Naive thymus-derived CD8-positive, alpha-beta T cell (primary cell): ENCODE measurements around the gene PKIB. TPM values are rescaled to one million over a fixed set of nuclear protein-coding genes. Genes with fewer than 3 reads are reported as not detected.
"Not testable (repeated sequence)": the region's sequence is repeated elsewhere in the genome, so short reads cannot be mapped to it uniquely, and the experiment has no call there.

Experiments
- ATAC-seq, 2 donors: fragments of 150-1000 bp; cut with Tn5 transposase in 1 of 2; sonication (Bioruptor Pico), chemical (Tn5 transposase) in 1 of 2; 1 replicate in 1 of 2; 2 replicates in 1 of 2; pipeline ENCODE4 v1.10.0; 2021; ENCODE audit warnings: mild to moderate bottlenecking in 2 of 2, moderate library complexity in 2 of 2
- POLR2A ChIA-PET: fragments of 350-600 bp; sonication (Branson Sonifier 250); formaldehyde crosslinking; loops from one replicate; lab custom pipeline; 2021; ENCODE audit warnings: antibody characterized with exemption; lab: Charles Lee
- DNase-seq, 10 donors: peaks; one replicate each; pipeline versions ENCODE4 v3.0.0 to v3.0.0-alpha.2; 2020 to 2022
- H3K27ac Mint-ChIP-seq, 10 donors: one replicate each; pipeline ENCODE4 v1.8.0; 2020 to 2022; ENCODE audit warnings: mild to moderate bottlenecking in 10 of 10, mixed read lengths in 10 of 10, moderate library complexity in 4 of 10, inconsistent platforms in 1 of 10
- H3K27me3 Mint-ChIP-seq, 5 donors: one replicate each; pipeline ENCODE4 v1.8.0; 2021 to 2022; ENCODE audit warnings: mixed read lengths in 5 of 5
- H3K36me3 Mint-ChIP-seq, 3 donors: one replicate each; pipeline ENCODE4 v1.8.0; 2020 to 2022; ENCODE audit warnings: mixed read lengths in 3 of 3, mild to moderate bottlenecking in 2 of 3, inconsistent platforms in 1 of 3
- H3K4me1 Mint-ChIP-seq, 4 donors: one replicate each; pipeline ENCODE4 v1.8.0; 2021 to 2022; ENCODE audit warnings: mixed read lengths in 4 of 4
- H3K4me3 Mint-ChIP-seq, 10 donors: one replicate each; pipeline ENCODE4 v1.8.0; 2020 to 2022; ENCODE audit warnings: mild to moderate bottlenecking in 10 of 10, mixed read lengths in 10 of 10, moderate library complexity in 6 of 10, inconsistent platforms in 1 of 10
- H3K9me3 Mint-ChIP-seq, 9 donors: one replicate each; pipeline ENCODE4 v1.8.0; 2020 to 2022; ENCODE audit warnings: mixed read lengths in 9 of 9, mild to moderate bottlenecking in 3 of 9, inconsistent platforms in 1 of 9, moderate library complexity in 1 of 9
- polyA plus RNA-seq, 3 donors: library from polyadenylated mRNA; unstranded; fragments of 300-500 nt; fragmentation: Illumina TruSeq; gene quantifications; one replicate each; pipeline ENCODE4 v1.2.3, GENCODE V29; 2021
- total RNA-seq, 8 experiments: library from RNA in 2 of 8; stranded (reverse) in 2 of 8; gene quantifications; one replicate each; pipeline ENCODE4 v1.2.3 and lab custom pipeline; 2021 to 2026

PKIB gene
- total and polyA plus RNA-seq, 5 experiments from 2014 or later = 0.45 to 0.82 (median 0.75) TPM

- Mint-ChIP-seq H3K27ac (no peak overlapping the region), H3K36me3 (no peaks in the 10 kb centered on the region), H3K9me3 (peaks cover 0 to 3% (median 0%) of the 10 kb centered on the region in 9 donors), H3K4me3 (no peak overlapping the region), H3K4me1 (peaks cover 13 to 22% (median 17%) of the 10 kb centered on the region in 4 donors), H3K27me3 (no peaks in the 10 kb centered on the region)
- DNase-seq = no peak
- ATAC-seq = no peak
- POLR2A ChIA-PET = no interaction called here
Measured at GRCh38 chr6:122746688-122747087, 136.5 kb downstream of the PKIB start.

- ATAC-seq = no peak
- Mint-ChIP-seq H3K27me3 (no peaks in the 10 kb centered on the region), H3K27ac (peak overlapping the region in 2 of 10 donors; percentile 3 to 10), H3K9me3 (peaks cover 0 to 3% (median 0%) of the 10 kb centered on the region in 9 donors), H3K36me3 (no peaks in the 10 kb centered on the region), H3K4me3 (no peak overlapping the region), H3K4me1 (peaks cover 16 to 30% (median 23%) of the 10 kb centered on the region in 4 donors)
- DNase-seq = no peak
- POLR2A ChIA-PET = no interaction called here
Measured at GRCh38 chr6:122747573-122747972, 137.4 kb downstream of the PKIB start.

- H3K27ac Mint-ChIP-seq, H3K27me3 Mint-ChIP-seq, H3K4me3 Mint-ChIP-seq, ATAC-seq, DNase-seq, POLR2A ChIA-PET, H3K9me3 Mint-ChIP-seq, H3K36me3 Mint-ChIP-seq: not testable (repeated sequence)
- H3K4me1 Mint-ChIP-seq = peaks cover 16 to 37% (median 30%) of the 10 kb centered on the region in 4 donors
Measured at GRCh38 chr6:122748945-122749344, 138.7 kb downstream of the PKIB start.

DNA sequence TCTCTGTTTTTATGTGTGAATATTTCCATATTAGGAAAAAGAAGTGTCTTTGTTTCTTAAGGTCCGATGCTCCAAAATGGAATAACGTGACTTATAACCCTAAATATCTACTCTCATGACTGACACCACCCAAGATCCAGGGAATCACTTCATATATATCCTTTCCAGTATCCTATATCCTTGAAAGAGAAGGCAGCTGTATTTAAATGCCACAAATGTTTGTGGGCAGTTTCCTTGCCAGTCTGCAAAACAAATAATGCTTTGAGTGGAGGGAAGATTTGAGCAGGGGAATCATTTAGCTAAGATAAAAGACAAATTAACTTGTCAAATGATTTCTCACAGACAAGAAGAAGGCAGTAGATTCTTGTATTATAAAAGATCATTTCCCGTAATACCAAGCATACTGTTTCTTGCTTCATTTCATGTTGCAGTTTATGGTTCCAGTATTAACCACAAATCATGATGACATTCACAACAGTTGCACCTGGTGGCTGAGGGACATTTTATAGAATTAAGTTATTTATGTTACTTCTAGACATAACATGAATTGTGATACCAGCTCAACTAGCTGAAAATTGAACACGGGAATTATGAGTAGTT, 139.3 kb downstream of the PKIB start:
- H3K4me1 Mint-ChIP-seq = peaks cover 18 to 38% (median 33%) of the 10 kb centered on the region in 4 donors
- no peak for ATAC-seq
- POLR2A ChIA-PET = no interaction called here
- no peaks in the 10 kb centered on the region for H3K36me3 Mint-ChIP-seq
- H3K4me3 Mint-ChIP-seq = no peak overlapping the region
- H3K9me3 Mint-ChIP-seq = peaks cover 0 to 3% (median 0%) of the 10 kb centered on the region in 9 donors
- no peaks in the 10 kb centered on the region for H3K27me3 Mint-ChIP-seq
- DNase-seq = no peak
- H3K27ac Mint-ChIP-seq = peak overlapping the region in 1 of 10 donors; percentile 19

DNA sequence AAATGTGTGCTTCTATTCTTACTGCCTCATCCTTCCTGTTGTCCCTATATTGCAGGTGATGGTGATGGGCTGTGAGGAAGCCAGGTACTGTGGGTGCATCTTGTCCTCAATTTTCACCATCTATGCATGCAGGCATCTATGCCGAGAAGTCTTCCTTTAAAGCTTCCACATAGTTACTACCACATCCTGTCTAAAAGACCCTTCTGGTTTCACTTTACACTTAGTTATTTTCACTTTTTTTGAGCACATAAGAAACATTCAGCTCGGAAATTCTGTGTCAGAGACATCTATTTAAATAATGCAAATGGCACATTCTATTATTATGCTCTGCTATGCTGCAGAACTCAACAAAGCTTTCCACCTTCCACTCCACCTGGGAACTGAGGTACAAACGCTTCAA, 141.1 kb downstream of the PKIB start:
- peaks cover 0 to 5% (median 0%) of the 10 kb centered on the region in 9 donors for H3K9me3 Mint-ChIP-seq
- peak in 3 of 10 donors; percentile 10 to 43 (median 41) for DNase-seq
- H3K27ac Mint-ChIP-seq = peak overlapping the region; percentile 58 to 96 (median 92)
- POLR2A ChIA-PET = no interaction called here
- H3K27me3 Mint-ChIP-seq = no peaks in the 10 kb centered on the region
- peaks cover 20 to 43% (median 34%) of the 10 kb centered on the region in 4 donors for H3K4me1 Mint-ChIP-seq
- peak overlapping the region; percentile 30 to 78 (median 72) for H3K4me3 Mint-ChIP-seq
- ATAC-seq = peak; percentile 62 to 87
- H3K36me3 Mint-ChIP-seq = no peaks in the 10 kb centered on the region

GRCh38 chr6:122752459-122752858, 142.3 kb downstream of the PKIB start:
- H3K4me1 Mint-ChIP-seq = peaks cover 18 to 38% (median 32%) of the 10 kb centered on the region in 4 donors
- ATAC-seq = no peak
- H3K4me3 Mint-ChIP-seq = no peak overlapping the region
- DNase-seq = no peak
- H3K9me3 Mint-ChIP-seq = peaks cover 0 to 5% (median 0%) of the 10 kb centered on the region in 9 donors
- POLR2A ChIA-PET = no interaction called here
- H3K36me3 Mint-ChIP-seq = no peaks in the 10 kb centered on the region
- H3K27ac Mint-ChIP-seq = peak overlapping the region in 9 of 10 donors; percentile 8 to 96 (median 80)
- no peaks in the 10 kb centered on the region for H3K27me3 Mint-ChIP-seq

DNA sequence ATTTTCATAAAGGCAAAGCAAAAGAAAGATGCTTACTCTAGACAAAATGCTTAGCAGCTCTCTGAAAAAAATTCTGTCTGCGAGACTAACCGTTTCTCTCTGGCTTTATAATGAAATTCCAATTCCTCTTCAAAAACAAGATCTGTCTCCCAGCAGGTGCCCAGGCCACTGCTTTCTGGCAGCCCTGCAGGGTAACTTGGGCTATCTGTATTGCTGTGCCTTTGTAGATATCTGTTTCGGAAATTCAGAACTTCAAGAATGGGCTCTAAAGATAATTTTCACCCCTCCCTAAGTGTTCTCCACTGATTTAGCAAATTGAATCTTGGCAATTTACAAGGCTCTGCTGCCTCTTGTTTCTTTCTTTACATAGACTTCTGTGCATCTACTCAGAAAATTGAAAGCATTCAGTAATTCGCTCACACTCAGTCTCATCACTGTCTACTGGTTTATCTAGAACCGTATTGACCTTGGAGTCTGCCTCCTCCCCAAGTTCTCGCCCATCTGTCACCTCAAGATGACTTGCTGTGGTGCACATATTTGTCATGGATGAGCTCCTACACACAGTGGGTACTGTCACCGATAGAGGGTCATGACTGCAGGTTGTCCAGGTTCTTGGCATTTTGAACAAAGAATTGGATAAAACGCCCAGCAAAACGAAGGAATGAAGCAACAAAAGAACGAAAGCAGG, 142.9 kb downstream of the PKIB start:
- no peak for DNase-seq
- peak overlapping the region in 7 of 10 donors; percentile 8 to 85 (median 58) for H3K27ac Mint-ChIP-seq
- H3K4me3 Mint-ChIP-seq = no peak overlapping the region
- H3K27me3 Mint-ChIP-seq = no peaks in the 10 kb centered on the region
- POLR2A ChIA-PET = no interaction called here
- ATAC-seq = no peak
- H3K36me3 Mint-ChIP-seq = no peaks in the 10 kb centered on the region
- H3K4me1 Mint-ChIP-seq = peaks cover 16 to 35% (median 30%) of the 10 kb centered on the region in 4 donors
- H3K9me3 Mint-ChIP-seq = peaks cover 0 to 3% (median 0%) of the 10 kb centered on the region in 9 donors

DNA sequence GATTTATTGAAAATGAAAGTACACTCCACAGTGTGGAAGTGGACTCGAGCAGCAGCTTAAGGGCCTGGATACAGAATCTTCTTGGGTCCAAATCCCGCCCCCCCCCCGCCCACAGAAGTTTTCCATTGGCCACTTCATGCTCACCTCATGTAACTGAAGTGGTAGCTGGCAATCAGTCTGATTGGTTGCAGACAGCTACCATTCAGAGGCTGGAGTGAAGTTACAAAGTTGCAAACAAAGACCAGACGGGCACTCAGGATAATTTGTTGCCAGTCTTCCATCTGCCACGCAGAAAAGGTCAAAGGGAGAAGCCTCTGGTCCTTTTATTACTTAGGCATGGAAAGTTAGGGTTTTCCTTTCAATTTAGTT, 143.5 kb downstream of the PKIB start:
- Mint-ChIP-seq H3K27me3 (no peaks in the 10 kb centered on the region), H3K9me3 (peaks cover 0 to 2% (median 0%) of the 10 kb centered on the region in 9 donors), H3K4me1 (peaks cover 16 to 35% (median 30%) of the 10 kb centered on the region in 4 donors), H3K36me3 (no peaks in the 10 kb centered on the region), H3K27ac (peak overlapping the region in 2 of 10 donors; percentile 41 to 78), H3K4me3 (no peak overlapping the region)
- DNase-seq (no peak), ATAC-seq (no peak)
- POLR2A ChIA-PET = no interaction called here

DNA sequence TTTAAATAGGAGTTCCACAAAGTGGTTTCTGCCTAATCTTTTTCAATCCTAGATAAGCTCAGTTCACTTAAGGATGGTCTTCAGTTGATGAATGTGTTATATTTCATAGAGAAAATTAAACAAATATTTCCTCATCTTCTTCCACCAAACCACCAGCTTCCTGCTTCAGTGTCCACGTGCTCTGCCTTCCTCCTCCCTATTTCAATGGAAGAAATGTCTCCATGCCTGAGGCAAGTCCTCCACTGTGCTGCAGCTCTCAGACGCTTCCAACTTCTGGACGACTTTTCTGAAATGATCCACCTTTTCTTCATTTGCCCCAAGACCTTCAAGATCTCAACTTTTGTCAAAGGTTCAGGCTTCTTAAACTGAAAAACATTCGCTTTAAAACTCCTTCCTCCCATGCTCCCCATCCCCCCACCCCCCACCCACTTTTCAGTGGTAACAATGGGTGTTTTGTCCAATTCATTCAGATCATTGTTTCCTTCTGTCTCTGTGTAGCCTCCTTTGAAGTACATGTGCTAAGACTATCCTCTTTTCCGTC, 144.1 kb downstream of the PKIB start:
- Mint-ChIP-seq H3K4me1 (peaks cover 16 to 35% (median 30%) of the 10 kb centered on the region in 4 donors), H3K9me3 (peaks cover 0 to 2% (median 0%) of the 10 kb centered on the region in 9 donors), H3K27me3 (no peaks in the 10 kb centered on the region), H3K36me3 (no peaks in the 10 kb centered on the region), H3K27ac (peak overlapping the region in 2 of 10 donors; percentile 1 to 84), H3K4me3 (no peak overlapping the region)
- POLR2A ChIA-PET = no interaction called here
- no peak for DNase-seq
- no peak for ATAC-seq

- DNase-seq = no peak
- no peak overlapping the region for H3K27ac Mint-ChIP-seq
- peaks cover 13 to 29% (median 24%) of the 10 kb centered on the region in 4 donors for H3K4me1 Mint-ChIP-seq
- ATAC-seq = no peak
- no peaks in the 10 kb centered on the region for H3K36me3 Mint-ChIP-seq
- POLR2A ChIA-PET = no interaction called here
- H3K27me3 Mint-ChIP-seq = no peaks in the 10 kb centered on the region
- H3K4me3 Mint-ChIP-seq = no peak overlapping the region
- H3K9me3 Mint-ChIP-seq = peaks cover 0 to 2% (median 0%) of the 10 kb centered on the region in 9 donors
Measured at GRCh38 chr6:122755901-122756300, 145.7 kb downstream of the PKIB start.

DNA sequence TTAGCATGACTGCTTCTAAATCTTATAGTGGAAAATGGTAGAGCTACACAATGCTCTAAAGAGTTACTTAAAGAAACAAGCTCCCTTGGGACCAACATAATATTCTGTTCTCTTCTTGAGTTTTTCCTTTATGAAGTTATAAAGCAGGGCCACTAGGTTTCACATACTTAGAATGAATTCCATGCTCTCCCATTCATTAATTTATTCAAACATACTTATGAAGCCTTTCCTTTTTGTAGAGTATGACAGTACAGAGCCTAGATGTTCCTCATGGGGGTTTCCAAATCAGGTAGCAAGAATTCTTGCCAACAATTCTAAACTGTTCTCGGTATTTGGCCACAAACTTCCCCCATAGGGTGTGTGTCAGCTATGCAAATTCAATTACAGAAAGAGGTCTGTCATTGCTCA, 148.7 kb downstream of the PKIB start:
- H3K27me3 Mint-ChIP-seq = peaks cover 0 to 1% (median 0%) of the 10 kb centered on the region in 5 donors
- no peak overlapping the region for H3K4me3 Mint-ChIP-seq
- no peak for DNase-seq
- no peak for ATAC-seq
- peaks cover 0 to 5% (median 0%) of the 10 kb centered on the region in 9 donors for H3K9me3 Mint-ChIP-seq
- H3K4me1 Mint-ChIP-seq = peaks cover 0 to 10% (median 4%) of the 10 kb centered on the region in 4 donors
- POLR2A ChIA-PET = no interaction called here
- H3K36me3 Mint-ChIP-seq = no peaks in the 10 kb centered on the region
- H3K27ac Mint-ChIP-seq = no peak overlapping the region

GRCh38 chr6:122760330-122760729, 150.1 kb downstream of the PKIB start:
- POLR2A ChIA-PET = no interaction called here
- Mint-ChIP-seq H3K27ac (no peak overlapping the region), H3K27me3 (peaks cover 0 to 1% (median 0%) of the 10 kb centered on the region in 5 donors), H3K4me3 (no peak overlapping the region), H3K36me3 (no peaks in the 10 kb centered on the region), H3K4me1 (no peaks in the 10 kb centered on the region), H3K9me3 (peaks cover 0 to 10% (median 0%) of the 10 kb centered on the region in 9 donors)
- ATAC-seq (no peak), DNase-seq (no peak)

DNA sequence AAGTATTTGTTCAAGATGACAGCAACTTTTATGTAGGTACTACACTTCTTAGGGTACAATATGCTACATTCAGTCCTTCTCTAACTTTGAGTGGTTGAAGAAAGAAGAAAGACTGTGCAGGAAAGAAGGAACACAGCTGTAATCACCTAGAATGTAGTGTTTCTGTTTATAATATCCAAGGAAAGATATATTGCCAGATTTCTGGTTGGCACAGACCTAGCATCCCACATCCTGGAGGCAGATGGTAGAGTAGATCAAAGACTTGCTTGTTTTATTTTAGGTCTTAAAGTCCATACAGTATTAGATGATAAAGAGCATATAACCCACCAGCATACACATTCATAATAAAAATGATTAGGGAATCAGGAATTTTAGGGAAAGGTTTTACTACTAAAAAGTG, 156.1 kb downstream of the PKIB start:
- Mint-ChIP-seq H3K9me3 (peaks cover 0 to 10% (median 0%) of the 10 kb centered on the region in 9 donors), H3K4me1 (no peaks in the 10 kb centered on the region), H3K4me3 (no peak overlapping the region), H3K27me3 (peaks cover 3 to 20% (median 8%) of the 10 kb centered on the region in 5 donors), H3K36me3 (no peaks in the 10 kb centered on the region), H3K27ac (no peak overlapping the region)
- POLR2A ChIA-PET = no interaction called here
- ATAC-seq = no peak
- no peak for DNase-seq
